HFF-Myc (cell line): ENCODE data around the gene MNAT1.
"Not testable (repeated sequence)": the region's sequence is repeated elsewhere in the genome, so short reads cannot be mapped to it uniquely, and the experiment has no call there.

ENCODE experiments used
- DNase-seq: peaks from one replicate; pipeline ENCODE4 v3.0.0-alpha.2; 2011; ENCODE audit warnings: low read depth; ENCODE audit errors: extremely low read depth
- H3K4me3 ChIP-seq: replicated peaks from 2 replicates; pipeline ENCODE4 v1.5.1; 2011; ENCODE audit warnings: low read depth, mild to moderate bottlenecking, control low read depth, low read length
- TF ChIP-seq, protein P1 (sequence below): IDR thresholded peaks from 2 replicates; pipeline ENCODE4 v1.5.1; 2012; ENCODE audit warnings: mild to moderate bottlenecking, low read depth, low read length, control low read depth; ENCODE audit errors: missing control alignments

The MNAT1 gene

DNA sequence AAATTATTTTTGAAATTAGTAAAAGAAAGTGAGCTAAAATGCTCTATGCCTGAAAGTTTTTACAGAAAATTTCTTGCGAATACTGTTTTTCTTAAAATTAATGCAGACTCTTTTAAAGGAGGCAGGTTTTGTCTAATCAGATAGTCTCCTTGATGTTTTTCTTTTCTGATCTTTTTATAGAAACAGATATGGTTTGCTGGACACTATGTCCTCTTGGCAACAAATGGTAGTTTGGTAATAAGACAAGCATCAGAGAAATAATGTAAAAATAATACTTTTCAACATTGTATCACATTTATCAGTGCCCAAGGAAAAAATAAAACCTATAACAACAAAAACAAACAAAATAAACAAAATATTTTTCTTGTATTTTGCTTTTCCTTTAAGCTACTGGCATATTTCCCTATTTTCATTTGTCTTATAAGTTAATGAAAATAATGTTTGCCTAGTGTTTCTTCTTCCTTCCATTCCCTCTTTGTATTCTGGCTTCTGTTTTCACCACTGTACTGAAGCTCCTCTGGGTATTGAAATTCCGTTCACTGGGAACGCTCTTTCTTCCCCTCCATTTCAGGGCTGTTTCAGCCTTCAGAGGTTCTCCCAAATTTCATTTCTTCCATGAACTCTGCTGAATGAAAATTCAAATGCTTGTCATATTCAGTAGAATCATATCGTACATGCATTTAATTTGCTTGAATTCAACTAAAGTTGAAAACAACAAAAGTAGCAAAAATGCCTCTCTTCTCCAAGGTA lies 131.0 kb downstream of the MNAT1 start:
- DNase-seq = no peak
- TF ChIP-seq, protein P1, sequence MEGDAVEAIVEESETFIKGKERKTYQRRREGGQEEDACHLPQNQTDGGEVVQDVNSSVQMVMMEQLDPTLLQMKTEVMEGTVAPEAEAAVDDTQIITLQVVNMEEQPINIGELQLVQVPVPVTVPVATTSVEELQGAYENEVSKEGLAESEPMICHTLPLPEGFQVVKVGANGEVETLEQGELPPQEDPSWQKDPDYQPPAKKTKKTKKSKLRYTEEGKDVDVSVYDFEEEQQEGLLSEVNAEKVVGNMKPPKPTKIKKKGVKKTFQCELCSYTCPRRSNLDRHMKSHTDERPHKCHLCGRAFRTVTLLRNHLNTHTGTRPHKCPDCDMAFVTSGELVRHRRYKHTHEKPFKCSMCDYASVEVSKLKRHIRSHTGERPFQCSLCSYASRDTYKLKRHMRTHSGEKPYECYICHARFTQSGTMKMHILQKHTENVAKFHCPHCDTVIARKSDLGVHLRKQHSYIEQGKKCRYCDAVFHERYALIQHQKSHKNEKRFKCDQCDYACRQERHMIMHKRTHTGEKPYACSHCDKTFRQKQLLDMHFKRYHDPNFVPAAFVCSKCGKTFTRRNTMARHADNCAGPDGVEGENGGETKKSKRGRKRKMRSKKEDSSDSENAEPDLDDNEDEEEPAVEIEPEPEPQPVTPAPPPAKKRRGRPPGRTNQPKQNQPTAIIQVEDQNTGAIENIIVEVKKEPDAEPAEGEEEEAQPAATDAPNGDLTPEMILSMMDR = no peak
- no peak overlapping the region for H3K4me3 ChIP-seq

DNA sequence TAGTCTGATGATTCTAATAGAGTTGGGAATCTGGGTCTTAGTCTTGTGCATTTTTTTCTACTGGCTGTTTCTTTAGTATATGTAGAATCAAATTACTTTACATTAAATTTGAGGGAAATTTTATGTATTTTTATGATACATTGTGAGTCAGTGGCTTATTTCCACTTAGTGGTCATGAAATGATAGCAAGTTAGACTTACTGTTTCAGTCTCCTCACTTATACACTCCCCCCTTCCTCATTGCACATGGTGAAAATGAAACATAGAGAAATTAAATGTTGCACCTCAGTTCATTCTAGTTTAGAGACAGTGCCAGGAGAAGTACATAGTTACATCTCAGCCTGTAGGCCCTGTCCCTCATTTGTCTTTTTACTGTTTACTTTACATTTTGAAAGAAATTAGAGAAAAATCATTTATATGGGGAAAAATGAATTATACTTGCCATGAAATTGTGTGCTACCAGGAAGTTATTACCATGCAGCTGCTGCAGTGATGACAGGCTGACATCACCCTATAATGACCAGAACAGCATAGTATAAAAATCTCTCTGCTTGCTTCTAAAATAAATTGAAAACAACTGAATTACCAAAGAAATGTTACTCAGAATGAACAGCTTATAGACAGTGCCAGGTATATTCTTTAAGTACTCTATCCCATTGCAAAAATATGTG lies 133.1 kb downstream of the MNAT1 start:
- no peak for DNase-seq
- TF ChIP-seq, protein P1 = no peak
- no peak overlapping the region for H3K4me3 ChIP-seq

GRCh38 chr14:60878121-60878520 lies 143.6 kb downstream of the MNAT1 start:
- DNase-seq = no peak
- TF ChIP-seq, protein P1 = no peak
- no peak overlapping the region for H3K4me3 ChIP-seq

- TF ChIP-seq, protein P1 = no peak
- H3K4me3 ChIP-seq = no peak overlapping the region
- peak; percentile 11 for DNase-seq
These were observed 144.0 kb downstream of the MNAT1 start for GRCh38 chr14:60878536-60878935.

DNA sequence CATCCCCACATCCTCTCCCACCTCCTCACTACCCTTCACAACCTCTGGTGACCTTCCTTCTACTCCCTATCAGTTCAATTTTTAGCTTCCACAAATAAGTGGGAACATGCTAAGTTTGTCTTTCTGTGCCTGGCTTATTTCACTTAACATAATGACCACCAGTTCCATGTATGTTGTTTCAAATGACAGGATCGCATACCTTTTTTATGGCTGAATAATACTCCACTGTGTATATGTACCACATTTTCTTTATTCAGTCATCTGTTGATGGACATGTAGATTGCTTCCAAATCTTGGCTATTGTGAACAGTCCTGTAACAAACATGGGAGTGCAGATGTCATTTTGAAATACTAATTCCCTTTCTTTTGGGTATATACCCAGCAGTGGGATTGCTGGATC lies 147.7 kb downstream of the MNAT1 start:
- TF ChIP-seq, protein P1 = no peak
- H3K4me3 ChIP-seq = no peak overlapping the region
- DNase-seq = no peak

- no peak for DNase-seq
- TF ChIP-seq, protein P1 = no peak
- no peak overlapping the region for H3K4me3 ChIP-seq
These were observed 149.6 kb downstream of the MNAT1 start for GRCh38 chr14:60884134-60884533.

DNA sequence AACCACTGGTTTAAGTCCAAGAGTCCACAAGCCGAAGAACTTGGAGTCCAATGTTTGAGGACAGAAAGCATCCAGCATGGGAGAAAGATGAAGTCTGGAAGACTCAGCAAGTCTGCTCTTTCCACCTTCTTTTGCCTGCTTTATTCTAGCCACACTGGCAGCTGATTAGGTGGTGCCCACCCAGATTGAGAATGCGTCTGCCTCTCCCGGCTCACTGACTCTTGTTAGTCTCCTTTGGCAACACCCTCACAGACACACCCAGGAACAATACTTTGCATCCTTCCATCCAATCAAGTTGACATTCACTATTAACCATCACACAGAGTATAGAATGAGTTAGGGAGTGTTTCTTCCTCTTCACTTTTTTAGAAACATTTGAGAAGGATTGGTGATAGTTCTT lies 156.1 kb downstream of the MNAT1 start:
- DNase-seq = not testable (repeated sequence)

More for the DNA sequence above, 156.1 kb downstream of the MNAT1 start:
- H3K4me3 ChIP-seq = not testable (repeated sequence)
